ENCODE results near the gene DNAI1. TPM values are rescaled to one million over a fixed set of nuclear protein-coding genes. Genes with fewer than 3 reads are reported as not detected.

The DNAI1 gene
- total RNA-seq, 1 donor from 2014 or later: 1.8 TPM

DNA sequence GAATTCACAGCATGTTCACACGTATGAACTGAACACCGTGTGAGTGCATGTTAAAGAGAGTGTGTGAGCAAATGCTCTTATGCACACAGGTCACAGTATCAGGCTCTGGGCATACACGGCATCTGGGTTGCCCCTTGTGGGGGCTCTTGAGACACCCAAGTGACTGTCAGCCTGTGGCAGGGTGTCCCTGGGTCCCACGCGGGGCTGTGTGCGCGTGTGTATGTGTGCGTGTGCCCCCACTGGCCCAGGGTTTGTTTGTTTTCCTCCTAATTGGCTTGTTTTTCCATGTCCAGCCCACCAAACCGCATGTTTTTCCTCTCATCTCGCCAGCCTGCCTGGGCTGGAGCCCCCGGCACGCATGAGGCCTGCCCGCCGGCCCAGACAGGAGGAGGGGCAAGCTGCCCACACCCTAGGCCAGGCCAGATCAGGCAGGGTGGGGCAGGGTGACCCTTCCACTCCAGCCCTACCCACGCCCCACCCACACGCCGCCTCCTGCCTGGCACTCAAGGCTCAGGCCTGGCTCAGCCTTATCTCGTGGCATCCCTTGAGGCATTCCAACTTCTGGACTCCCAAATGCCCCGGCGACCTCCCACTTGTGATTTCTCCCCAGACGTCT is 102.1 kb downstream of the DNAI1 start:
- TF ChIP-seq EZH2 (IDR thresholded peaks at IDR 0.05; ENCODE audit: insufficient read depth, low read length): no peak
- TF ChIP-seq, protein P1, sequence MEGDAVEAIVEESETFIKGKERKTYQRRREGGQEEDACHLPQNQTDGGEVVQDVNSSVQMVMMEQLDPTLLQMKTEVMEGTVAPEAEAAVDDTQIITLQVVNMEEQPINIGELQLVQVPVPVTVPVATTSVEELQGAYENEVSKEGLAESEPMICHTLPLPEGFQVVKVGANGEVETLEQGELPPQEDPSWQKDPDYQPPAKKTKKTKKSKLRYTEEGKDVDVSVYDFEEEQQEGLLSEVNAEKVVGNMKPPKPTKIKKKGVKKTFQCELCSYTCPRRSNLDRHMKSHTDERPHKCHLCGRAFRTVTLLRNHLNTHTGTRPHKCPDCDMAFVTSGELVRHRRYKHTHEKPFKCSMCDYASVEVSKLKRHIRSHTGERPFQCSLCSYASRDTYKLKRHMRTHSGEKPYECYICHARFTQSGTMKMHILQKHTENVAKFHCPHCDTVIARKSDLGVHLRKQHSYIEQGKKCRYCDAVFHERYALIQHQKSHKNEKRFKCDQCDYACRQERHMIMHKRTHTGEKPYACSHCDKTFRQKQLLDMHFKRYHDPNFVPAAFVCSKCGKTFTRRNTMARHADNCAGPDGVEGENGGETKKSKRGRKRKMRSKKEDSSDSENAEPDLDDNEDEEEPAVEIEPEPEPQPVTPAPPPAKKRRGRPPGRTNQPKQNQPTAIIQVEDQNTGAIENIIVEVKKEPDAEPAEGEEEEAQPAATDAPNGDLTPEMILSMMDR (IDR thresholded peaks at IDR 0.05; ENCODE audit: insufficient read depth, low read depth, low read length): no peak
- DNase-seq (ENCODE audit: low read depth) (no peak), FAIRE-seq (no peak)
- H4K20me1 ChIP-seq (ENCODE audit: insufficient read depth, low read length): no peaks in the 10 kb centered on the region
- no peak overlapping the region for H3K4me3 Mint-ChIP-seq (ENCODE audit: unreplicated experiment)
- H3K36me3 ChIP-seq (ENCODE audit: insufficient read depth, low read length): no peaks in the 10 kb centered on the region
- H3K27ac ChIP-seq (ENCODE audit: low read depth, low read length): no peak overlapping the region
- H3K36me3 Mint-ChIP-seq (ENCODE audit: low read depth, unreplicated experiment): peaks cover 22% of the 10 kb centered on the region
- peaks cover 29% of the 10 kb centered on the region for H3K27me3 Mint-ChIP-seq (ENCODE audit: low read depth, unreplicated experiment)
- peaks cover 8% of the 10 kb centered on the region for H3K4me1 ChIP-seq (ENCODE audit: insufficient read depth, low read length)
- H3K9ac ChIP-seq (ENCODE audit: low read length): no peak overlapping the region
- H3K27me3 ChIP-seq (ENCODE audit: insufficient read depth, low read length): peaks cover 4% of the 10 kb centered on the region
- peaks cover 6% of the 10 kb centered on the region for H3K9me3 Mint-ChIP-seq (ENCODE audit: unreplicated experiment)
- H3K9me3 ChIP-seq (ENCODE audit: insufficient read depth, low read depth, low read length): no peaks in the 10 kb centered on the region
- peaks cover 22% of the 10 kb centered on the region for H3K4me1 Mint-ChIP-seq (ENCODE audit: low read depth, unreplicated experiment)
- no peak overlapping the region for H3K27ac Mint-ChIP-seq (ENCODE audit: unreplicated experiment)
- peak overlapping the region; percentile 76 for H3K4me2 ChIP-seq (ENCODE audit: low read length)
- H3K79me2 ChIP-seq (ENCODE audit: insufficient read depth, low read length): no peaks in the 10 kb centered on the region
- no peak overlapping the region for H3K4me3 ChIP-seq (ENCODE audit: insufficient read depth, low read depth, low read length)
- H2AFZ ChIP-seq (ENCODE audit: low read depth, low read length): peak overlapping the region; percentile 64

DNA sequence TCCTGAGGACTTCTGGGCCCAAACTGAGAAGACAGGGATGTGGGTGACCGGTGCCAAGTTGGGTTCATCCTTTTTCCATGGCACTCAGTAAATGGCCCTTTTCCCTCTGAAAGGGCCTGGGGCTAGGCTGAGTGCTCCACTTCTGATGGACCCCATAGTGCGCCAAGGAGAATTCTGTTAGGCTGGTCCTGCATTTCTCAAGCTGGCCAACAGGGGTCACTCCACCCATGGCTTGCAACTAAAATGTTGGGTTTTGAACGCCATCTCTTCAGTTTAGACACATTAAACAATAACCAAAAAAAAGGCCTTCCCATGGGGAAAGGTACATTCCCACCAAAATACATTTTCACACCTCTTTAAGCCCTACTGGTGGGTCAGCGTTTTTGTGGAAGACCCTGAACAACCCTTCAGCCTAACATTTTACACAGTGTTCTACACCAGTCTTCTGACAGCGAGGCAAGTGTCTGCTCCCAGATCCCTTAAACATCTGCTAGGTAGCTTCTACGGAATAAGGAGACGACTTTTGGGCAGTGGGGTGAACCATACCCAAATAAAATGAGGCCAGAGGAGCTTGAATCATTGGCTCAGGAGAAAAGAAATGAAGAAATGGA is 103.6 kb downstream of the DNAI1 start:
- Mint-ChIP-seq H3K9me3 (ENCODE audit: unreplicated experiment) (peaks cover 6% of the 10 kb centered on the region), H3K36me3 (ENCODE audit: low read depth, unreplicated experiment) (peaks cover 26% of the 10 kb centered on the region), H3K27me3 (ENCODE audit: low read depth, unreplicated experiment) (peaks cover 30% of the 10 kb centered on the region), H3K4me3 (ENCODE audit: unreplicated experiment) (no peak overlapping the region), H3K27ac (ENCODE audit: unreplicated experiment) (no peak overlapping the region), H3K4me1 (ENCODE audit: low read depth, unreplicated experiment) (peaks cover 22% of the 10 kb centered on the region)
- TF ChIP-seq EZH2 (IDR thresholded peaks at IDR 0.05; ENCODE audit: insufficient read depth, low read length): no peak
- TF ChIP-seq, protein P1 (IDR thresholded peaks at IDR 0.05; ENCODE audit: insufficient read depth, low read depth, low read length): peak; percentile 33
- Histone ChIP-seq H3K79me2 (ENCODE audit: insufficient read depth, low read length) (no peaks in the 10 kb centered on the region), H3K4me3 (ENCODE audit: insufficient read depth, low read depth, low read length) (no peak overlapping the region), H2AFZ (ENCODE audit: low read depth, low read length) (no peak overlapping the region), H3K4me1 (ENCODE audit: insufficient read depth, low read length) (peaks cover 8% of the 10 kb centered on the region), H3K4me2 (ENCODE audit: low read length) (no peak overlapping the region), H3K9me3 (ENCODE audit: insufficient read depth, low read depth, low read length) (no peaks in the 10 kb centered on the region), H3K36me3 (ENCODE audit: insufficient read depth, low read length) (no peaks in the 10 kb centered on the region), H3K27ac (ENCODE audit: low read depth, low read length) (no peak overlapping the region), H3K27me3 (ENCODE audit: insufficient read depth, low read length) (peaks cover 10% of the 10 kb centered on the region), H4K20me1 (ENCODE audit: insufficient read depth, low read length) (no peaks in the 10 kb centered on the region), H3K9ac (ENCODE audit: low read length) (no peak overlapping the region)
- FAIRE-seq (no peak), DNase-seq (ENCODE audit: low read depth) (no peak)

DNA sequence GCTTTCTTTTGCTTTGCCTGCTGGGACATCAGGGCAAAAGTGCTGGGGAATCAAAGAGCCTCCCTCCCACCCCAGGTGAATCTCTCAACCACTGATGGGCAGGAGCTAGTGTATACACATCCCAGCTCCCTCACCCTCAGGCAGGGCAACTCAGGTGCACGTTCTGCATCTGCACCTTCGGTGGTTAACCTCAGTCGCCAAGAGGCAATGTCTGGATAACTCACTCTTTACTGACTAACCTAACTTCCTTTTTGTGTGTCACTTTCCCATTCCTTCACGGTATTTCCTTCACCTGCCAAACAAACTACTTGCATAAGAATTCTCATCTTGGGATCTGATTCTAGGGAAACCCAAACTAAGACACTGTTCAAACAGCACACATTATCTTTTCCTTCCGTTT is 104.7 kb downstream of the DNAI1 start:
- TF ChIP-seq, protein P1 (IDR thresholded peaks at IDR 0.05; ENCODE audit: insufficient read depth, low read depth, low read length): no peak
- no peak for TF ChIP-seq EZH2 (IDR thresholded peaks at IDR 0.05; ENCODE audit: insufficient read depth, low read length)
- H3K4me1 Mint-ChIP-seq (ENCODE audit: low read depth, unreplicated experiment): peaks cover 22% of the 10 kb centered on the region

More for the DNA sequence above, 104.7 kb downstream of the DNAI1 start:
- H3K4me2 ChIP-seq (ENCODE audit: low read length): no peak overlapping the region
- peaks cover 32% of the 10 kb centered on the region for H3K27me3 Mint-ChIP-seq (ENCODE audit: low read depth, unreplicated experiment)
- H3K9ac ChIP-seq (ENCODE audit: low read length): no peak overlapping the region
- peaks cover 7% of the 10 kb centered on the region for H3K9me3 Mint-ChIP-seq (ENCODE audit: unreplicated experiment)
- H3K27me3 ChIP-seq (ENCODE audit: insufficient read depth, low read length): peaks cover 14% of the 10 kb centered on the region
- no peaks in the 10 kb centered on the region for H3K79me2 ChIP-seq (ENCODE audit: insufficient read depth, low read length)
- DNase-seq (ENCODE audit: low read depth): no peak
- no peak overlapping the region for H3K4me3 Mint-ChIP-seq (ENCODE audit: unreplicated experiment)
- H3K4me3 ChIP-seq (ENCODE audit: insufficient read depth, low read depth, low read length): no peak overlapping the region
- H4K20me1 ChIP-seq (ENCODE audit: insufficient read depth, low read length): no peaks in the 10 kb centered on the region
- peaks cover 30% of the 10 kb centered on the region for H3K36me3 Mint-ChIP-seq (ENCODE audit: low read depth, unreplicated experiment)
- no peak for FAIRE-seq
- no peak overlapping the region for H2AFZ ChIP-seq (ENCODE audit: low read depth, low read length)
- H3K9me3 ChIP-seq (ENCODE audit: insufficient read depth, low read depth, low read length): no peaks in the 10 kb centered on the region
- no peak overlapping the region for H3K27ac Mint-ChIP-seq (ENCODE audit: unreplicated experiment)
- H3K36me3 ChIP-seq (ENCODE audit: insufficient read depth, low read length): no peaks in the 10 kb centered on the region
- peaks cover 8% of the 10 kb centered on the region for H3K4me1 ChIP-seq (ENCODE audit: insufficient read depth, low read length)
- no peak overlapping the region for H3K27ac ChIP-seq (ENCODE audit: low read depth, low read length)

All from astrocyte (in vitro differentiated cells and primary cell).